Aorta (tissue), 5 donors: ENCODE results near the gene HOXA2. TPM values are rescaled to one million over a fixed set of nuclear protein-coding genes. Genes with fewer than 3 reads are reported as not detected.

Experiments used
- ATAC-seq: fragments of 200-7000 bp; cut with Tn5 transposase; one replicate; pipeline ENCODE4 v1.9.1; 2022; ENCODE audit warnings: moderate library complexity; ENCODE audit not compliant: low FRiP score
- DNase-seq, 2 donors: peaks; one replicate each; pipeline ENCODE4 v3.0.0-alpha.2; 2020
- H3K27ac ChIP-seq, 2 donors: one replicate each; pipeline ENCODE4 v1.5.1; 2013; ENCODE audit warnings: low read length in 2 of 2, mild to moderate bottlenecking in 2 of 2, moderate library complexity in 2 of 2, control low read depth in 1 of 2, inconsistent platforms in 1 of 2, low read depth in 1 of 2
- H3K27me3 ChIP-seq, 2 donors: one replicate each; pipeline ENCODE4 v1.6.1; 2013; ENCODE audit warnings: control low read depth in 1 of 2, low read length in 1 of 2, mild to moderate bottlenecking in 1 of 2, moderate library complexity in 1 of 2; ENCODE audit not compliant: insufficient read depth in 2 of 2, control insufficient read depth in 1 of 2
- H3K36me3 ChIP-seq, 2 donors: one replicate each; pipeline ENCODE4 v1.6.1; 2013; ENCODE audit warnings: control low read depth in 1 of 2, low read length in 1 of 2, mild to moderate bottlenecking in 1 of 2; ENCODE audit not compliant: insufficient read depth in 2 of 2, control insufficient read depth in 1 of 2
- H3K4me1 ChIP-seq, 2 donors: one replicate each; pipeline ENCODE4 v1.6.1; 2013; ENCODE audit warnings: low read length in 2 of 2, control low read depth in 1 of 2, mild to moderate bottlenecking in 1 of 2, moderate library complexity in 1 of 2; ENCODE audit not compliant: insufficient read depth in 2 of 2, control insufficient read depth in 1 of 2
- H3K4me3 ChIP-seq, 2 donors: one replicate each; pipeline ENCODE4 v1.5.1; 2013; ENCODE audit warnings: low read length in 2 of 2, control low read depth in 1 of 2, mild to moderate bottlenecking in 1 of 2
- H3K9me3 ChIP-seq: one replicate; pipeline ENCODE4 v1.6.1; 2013; ENCODE audit warnings: mild to moderate bottlenecking, low read length; ENCODE audit not compliant: control insufficient read depth
- WGBS, 2 donors: extraction: QIAGEN DNeasy Blood & Tissue Kit; methylation state at CpG; one replicate each; pipeline ENCODE4 v1.1.7; 2013; 5-methylcytosine and 5-hydroxymethylcytosine counted together
- intact Hi-C, 2 donors: fragments of 100-400 bp; cut with DNase I; formaldehyde crosslinking; loops; one replicate each; pipeline versions ENCODE4 v1.14.2 to v1.15.0; 2022
- polyA plus RNA-seq, 2 donors: library from polyadenylated mRNA; stranded (reverse); fragments of 200-250 nt; gene quantifications; one replicate each; pipeline ENCODE4 v1.2.3, GENCODE V29; 2013
- total RNA-seq, 2 donors: library from RNA; stranded (reverse); fragmentation: NEBNext Ultra II Directional; extraction: Animal tissue kit (Norgen Biotek cat#: 25700); gene quantifications; one replicate each; pipeline ENCODE4 v1.2.1, GENCODE V29; 2021
- donor health status: healthy with polysubstance abuse.
- donor health status: Bipolar disorder and iron deficiency.
- donor health status: DM: no; HTN: no; CAD: no.
- donor health status: DM: no; HTN: no; CAD: no.
- donor health status: DM: yes; HTN: yes; CAD: no.

Gene HOXA2
- total and polyA plus RNA-seq, 4 donors: 1.6 to 4.7 (median 2.9) TPM

DNA sequence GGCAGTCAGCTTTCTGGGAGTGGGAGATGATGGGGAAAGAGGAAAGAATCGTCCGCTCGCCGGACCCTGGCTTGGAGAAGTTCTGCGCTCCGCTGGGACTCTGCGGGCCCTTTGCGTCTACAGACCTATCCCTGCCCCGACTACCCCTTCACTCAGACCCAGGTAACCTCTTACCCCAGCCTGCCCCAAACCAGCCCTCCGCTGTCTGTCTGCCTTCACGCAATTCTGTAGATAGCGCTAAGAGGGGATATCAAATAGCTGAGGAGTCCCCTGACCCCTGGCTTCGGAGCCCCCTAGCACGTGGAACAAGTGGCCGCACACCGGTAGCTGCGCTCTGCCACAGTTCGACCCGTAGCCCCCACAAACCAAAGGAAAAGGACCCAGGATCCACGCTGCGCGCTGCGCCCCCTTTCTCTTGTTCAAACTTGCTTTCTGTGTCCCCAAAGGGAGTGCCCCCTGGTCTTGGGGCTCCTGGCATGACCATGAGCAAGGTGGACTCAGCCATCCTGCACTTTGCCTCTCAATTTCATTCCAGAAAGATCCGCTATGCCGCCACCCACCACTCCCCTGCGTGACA lies 21.1 kb upstream of the HOXA2 start:
- 72 to 84% methylated on average over 26 of the region's 26 CpGs for WGBS, 2 donors
- no peak for DNase-seq

DNA sequence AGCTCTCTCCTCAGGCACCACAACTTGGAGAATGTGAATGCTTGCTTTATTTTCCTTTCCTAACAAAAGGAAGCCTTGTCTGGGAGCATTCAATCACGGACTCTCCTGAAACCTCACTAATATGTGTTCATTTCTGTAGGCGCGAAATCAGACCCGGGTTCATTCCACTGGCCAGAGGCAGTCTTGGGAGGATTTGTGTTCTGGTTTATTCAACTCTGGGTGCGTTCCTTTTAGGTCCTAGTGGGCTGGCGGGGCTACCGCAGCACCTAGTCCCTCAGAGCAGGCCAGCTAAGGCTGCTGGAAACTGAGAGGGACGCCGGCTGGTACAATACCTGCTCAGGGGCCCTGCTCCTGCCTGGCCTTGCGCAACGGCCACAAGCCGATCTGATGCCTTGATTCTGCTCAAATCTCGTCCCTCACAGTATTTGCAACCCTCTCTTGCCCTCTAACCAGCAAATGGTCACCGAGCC lies 20.6 kb upstream of the HOXA2 start:
- no peaks in the 10 kb centered on the region for H3K27me3 ChIP-seq
- H3K4me1 ChIP-seq: no peaks in the 10 kb centered on the region
- H3K9me3 ChIP-seq: no peaks in the 10 kb centered on the region
- H3K27ac ChIP-seq: peak overlapping the region; percentile 43 to 91
- H3K36me3 ChIP-seq: no peaks in the 10 kb centered on the region
- DNase-seq: no peak
- 29 to 56% methylated on average over 14 of the region's 14 CpGs for WGBS, 2 donors
- H3K4me3 ChIP-seq: peak overlapping the region in 1 of 2 donors; percentile 30
- no peak for ATAC-seq
- intact Hi-C loops: no loop called here

More for the DNA sequence above, 21.1 kb upstream of the HOXA2 start:
- Histone ChIP-seq H3K27ac (peak overlapping the region; percentile 43 to 91), H3K27me3 (no peaks in the 10 kb centered on the region), H3K9me3 (no peaks in the 10 kb centered on the region), H3K36me3 (no peaks in the 10 kb centered on the region), H3K4me1 (no peaks in the 10 kb centered on the region), H3K4me3 (no peak overlapping the region)
- peak; percentile 2 for ATAC-seq
- intact Hi-C loops: no loop called here

DNA sequence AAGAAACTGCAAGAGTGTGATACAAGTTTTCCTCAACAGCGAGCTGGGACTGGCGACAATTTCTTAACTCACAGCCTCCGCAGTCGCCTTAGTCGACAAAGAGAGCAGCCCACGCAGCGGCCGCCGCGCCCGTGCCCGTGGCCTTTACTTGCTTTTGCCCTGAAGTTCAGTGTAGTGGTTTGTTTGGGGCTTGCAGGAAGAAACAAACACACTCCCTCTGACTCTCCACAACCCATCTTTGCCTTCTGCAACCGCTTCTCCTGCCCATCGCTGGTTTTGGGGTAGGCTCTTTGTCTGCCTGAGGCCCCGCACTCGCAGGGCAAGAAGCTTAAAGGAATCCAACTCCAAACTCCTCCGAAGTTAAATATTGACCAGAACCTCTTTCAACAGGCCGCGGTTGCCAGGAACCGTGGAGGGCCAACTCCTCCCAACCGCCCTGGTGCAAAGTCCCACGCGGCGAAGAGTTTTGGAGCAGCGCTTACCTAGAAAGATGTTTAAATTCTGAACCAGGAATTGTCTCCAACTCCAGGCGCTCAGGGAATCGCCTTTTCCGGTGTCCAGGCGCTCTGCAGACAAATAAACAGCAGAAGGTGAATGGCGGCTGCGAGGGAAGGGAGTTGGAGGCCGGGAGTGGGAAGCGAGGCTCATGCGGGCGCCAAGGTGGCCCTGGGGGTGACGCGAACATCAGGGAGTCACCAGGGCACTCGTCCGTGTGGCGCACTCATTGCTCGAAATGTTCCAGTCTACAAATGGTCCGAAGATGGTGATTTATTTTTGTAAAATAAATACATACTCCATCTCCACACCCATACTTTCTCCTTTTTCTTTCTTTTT lies 19.8 kb upstream of the HOXA2 start:
- peak overlapping the region; percentile 28 to 30 for H3K4me3 ChIP-seq
- intact Hi-C loops: no loop called here
- peak overlapping the region; percentile 28 to 91 for H3K27ac ChIP-seq
- H3K36me3 ChIP-seq: no peaks in the 10 kb centered on the region
- no peaks in the 10 kb centered on the region for H3K9me3 ChIP-seq
- H3K4me1 ChIP-seq: no peaks in the 10 kb centered on the region
- ATAC-seq (no peak), DNase-seq (peak in 1 of 2 donors; percentile 56)
- no peaks in the 10 kb centered on the region for H3K27me3 ChIP-seq
- 15 to 50% methylated on average over 42 of the region's 42 CpGs for WGBS, 2 donors

DNA sequence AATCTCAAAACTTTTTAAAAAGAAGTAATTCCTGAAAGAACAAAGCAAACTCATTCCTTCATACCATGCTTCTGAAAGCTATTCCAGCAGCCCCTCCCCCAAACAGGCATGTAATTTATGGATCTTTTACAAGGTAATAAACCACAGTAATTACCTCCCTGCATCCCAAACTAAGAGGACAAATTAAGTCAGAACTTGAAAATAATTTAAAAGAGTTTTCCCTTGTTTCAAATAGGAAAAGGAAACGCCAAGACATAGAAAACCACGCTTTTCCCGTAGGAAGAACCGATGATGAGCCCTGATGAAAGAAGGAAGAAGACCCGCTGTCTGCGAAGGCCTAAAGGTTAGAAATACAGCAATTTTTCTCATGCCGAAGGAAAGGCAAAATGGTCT lies 19.2 kb upstream of the HOXA2 start:
- Histone ChIP-seq H3K27ac (peak overlapping the region; percentile 28 to 91), H3K4me3 (peak overlapping the region; percentile 28 to 30), H3K27me3 (no peaks in the 10 kb centered on the region), H3K9me3 (no peaks in the 10 kb centered on the region), H3K36me3 (no peaks in the 10 kb centered on the region), H3K4me1 (no peaks in the 10 kb centered on the region)
- DNase-seq (no peak), ATAC-seq (no peak)
- intact Hi-C loops: no loop called here
- 33 to 57% methylated on average over 7 of the region's 7 CpGs for WGBS, 2 donors

DNA sequence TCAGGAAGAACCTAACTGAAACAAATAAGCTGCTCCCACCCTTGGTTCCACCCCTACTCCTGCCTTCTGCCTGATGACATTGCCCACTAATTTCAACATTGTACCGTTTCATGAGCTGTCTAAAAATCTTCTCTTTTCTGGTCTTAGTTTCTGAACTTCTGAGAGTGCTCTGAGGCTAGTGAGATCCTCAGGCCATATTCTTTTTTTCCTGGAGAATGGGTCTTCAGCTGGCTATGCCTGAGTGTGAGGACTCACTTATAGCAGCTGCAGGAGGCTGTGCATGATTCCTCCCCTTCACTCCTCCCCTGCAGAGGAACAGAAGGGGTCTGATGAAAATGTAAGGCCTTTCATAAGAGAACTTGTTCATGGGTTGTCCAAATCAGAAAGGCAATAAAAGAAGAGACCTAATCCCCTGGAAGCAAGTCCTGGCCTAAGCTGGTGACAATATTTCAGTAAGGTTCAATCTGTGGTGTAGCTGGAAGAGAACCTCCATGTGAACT lies 17.0 kb upstream of the HOXA2 start:
- Histone ChIP-seq H3K9me3 (no peaks in the 10 kb centered on the region), H3K36me3 (no peaks in the 10 kb centered on the region), H3K4me1 (no peaks in the 10 kb centered on the region), H3K27me3 (no peaks in the 10 kb centered on the region), H3K27ac (peak overlapping the region in 1 of 2 donors; percentile 78), H3K4me3 (no peak overlapping the region)
- intact Hi-C loops: no loop called here
- no peak for DNase-seq
- no peak for ATAC-seq
- WGBS, 2 donors: 38 to 59% methylated on average over 1 of the region's 1 CpG

DNA sequence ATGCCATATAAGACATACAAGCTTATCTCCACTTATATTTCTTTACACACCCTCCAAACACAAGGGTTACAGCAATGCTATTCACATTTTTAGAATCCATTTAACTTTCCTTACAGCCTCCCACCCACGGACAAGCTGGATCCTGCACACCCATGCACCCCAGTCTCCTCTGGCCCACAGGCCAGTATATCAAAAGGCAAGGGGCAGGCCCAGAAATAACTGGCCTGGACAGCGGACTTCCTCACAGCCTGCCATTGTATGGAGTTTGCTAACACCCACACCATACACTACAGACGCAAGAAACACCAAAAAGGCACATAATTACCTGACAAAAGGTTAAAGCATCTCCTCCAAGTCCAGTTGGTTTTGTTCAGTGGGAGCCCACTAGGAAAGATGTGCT lies 16.1 kb upstream of the HOXA2 start:
- Histone ChIP-seq H3K4me3 (peak overlapping the region; percentile 53 to 64), H3K27ac (peak overlapping the region in 1 of 2 donors; percentile 1), H3K36me3 (no peaks in the 10 kb centered on the region), H3K9me3 (no peaks in the 10 kb centered on the region), H3K4me1 (no peaks in the 10 kb centered on the region), H3K27me3 (no peaks in the 10 kb centered on the region)
- 29 to 33% methylated on average over 3 of the region's 3 CpGs for WGBS, 2 donors
- ATAC-seq: no peak
- intact Hi-C loops: no loop called here
- DNase-seq: no peak

DNA sequence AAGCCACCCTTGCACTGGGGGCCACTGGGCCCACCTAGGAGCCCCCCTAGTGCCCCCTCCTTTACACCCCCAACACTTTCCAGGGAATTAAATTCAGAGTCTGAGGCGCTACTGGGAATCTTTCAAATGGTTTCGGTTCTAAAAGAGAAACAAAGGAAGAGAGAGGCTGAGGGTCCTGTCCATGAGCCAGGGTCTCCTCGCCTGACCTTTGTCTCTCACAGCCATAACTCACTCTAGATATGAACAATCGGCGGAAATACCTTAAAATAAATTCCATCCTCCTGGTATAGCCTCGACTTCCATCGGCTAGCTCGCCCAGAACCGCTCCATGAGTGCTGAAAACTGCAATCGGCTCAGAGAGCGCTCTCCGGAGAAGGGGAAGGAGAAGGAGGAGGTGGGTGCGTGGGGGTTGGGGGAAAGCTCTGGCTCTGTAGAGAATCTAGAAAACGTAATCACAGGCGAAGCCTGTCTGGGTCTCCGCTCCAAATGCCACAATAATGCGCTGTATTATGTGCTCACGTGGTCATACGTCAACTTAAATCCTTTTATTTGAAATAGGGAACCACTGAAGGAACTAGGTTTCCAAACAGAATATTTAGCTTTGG lies 15.5 kb upstream of the HOXA2 start:
- peak overlapping the region; percentile 53 to 64 for H3K4me3 ChIP-seq
- WGBS, 2 donors: 1 to 8% methylated on average over 19 of the region's 19 CpGs

DNA sequence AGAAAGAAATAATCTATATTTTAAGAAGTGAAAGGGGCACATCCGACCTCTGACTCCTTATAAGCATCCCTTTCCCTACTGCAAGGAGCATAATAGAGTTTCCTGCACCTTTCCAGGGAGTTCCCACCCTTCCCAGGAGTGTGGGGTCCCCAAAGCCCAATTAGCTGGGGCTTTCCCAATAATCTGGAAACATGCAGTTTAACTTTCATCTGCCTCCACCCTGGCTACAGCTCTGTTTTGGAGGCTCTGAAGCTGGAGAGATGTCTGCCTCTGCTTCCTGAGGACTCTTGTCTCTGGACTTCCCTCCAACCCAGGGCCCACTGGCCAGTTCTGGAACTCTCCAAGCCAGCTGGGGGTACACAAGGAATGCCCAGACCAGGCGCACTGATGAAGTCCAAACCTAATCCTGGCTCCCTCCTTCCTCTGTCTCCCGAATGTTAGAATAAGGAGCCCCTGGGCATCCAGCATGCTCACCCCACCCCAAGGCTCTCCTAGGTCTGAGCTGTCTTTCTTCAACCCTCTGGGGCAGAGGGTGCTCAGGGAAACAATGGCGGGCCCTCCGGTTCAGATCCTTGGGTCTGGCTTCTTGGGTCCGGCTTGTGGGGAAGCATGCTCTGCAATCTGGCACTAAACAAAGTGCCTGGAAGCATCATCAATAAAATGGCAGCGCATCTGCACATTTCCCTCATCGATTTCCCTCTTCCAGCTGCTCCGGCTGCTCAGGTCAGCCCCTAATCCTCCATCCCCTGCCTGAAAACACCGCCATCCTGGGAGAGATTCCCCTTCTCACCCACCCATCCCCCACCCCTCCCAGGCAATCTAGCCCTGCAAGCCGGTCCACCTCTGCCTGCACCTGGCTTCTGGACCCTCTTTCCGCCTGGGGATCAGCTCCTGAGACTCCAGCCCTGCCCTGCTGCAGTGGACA lies 14.7 kb upstream of the HOXA2 start:
- Histone ChIP-seq H3K27ac (peak overlapping the region; percentile 70 to 72), H3K9me3 (no peaks in the 10 kb centered on the region), H3K4me1 (no peaks in the 10 kb centered on the region), H3K36me3 (no peaks in the 10 kb centered on the region), H3K27me3 (no peaks in the 10 kb centered on the region), H3K4me3 (peak overlapping the region; percentile 53 to 64)
- no peak for DNase-seq
- WGBS, 2 donors: 7 to 10% methylated on average over 12 of the region's 12 CpGs
- intact Hi-C loops: loop anchor here in 1 of 2 donors (2.0 kb wide), 1 partner anchor 20 kb away; no protein-coding TSS in a partner anchor
- no peak for ATAC-seq

More for the DNA sequence above, 15.5 kb upstream of the HOXA2 start:
- no peaks in the 10 kb centered on the region for H3K36me3 ChIP-seq
- peak overlapping the region; percentile 11 to 70 for H3K27ac ChIP-seq
- no peaks in the 10 kb centered on the region for H3K27me3 ChIP-seq
- intact Hi-C loops: loop anchor here in 1 of 2 donors (2.0 kb wide), 1 partner anchor 21 kb away; no protein-coding TSS in a partner anchor
- ATAC-seq: no peak
- DNase-seq: peak in 1 of 2 donors; percentile 51
- no peaks in the 10 kb centered on the region for H3K9me3 ChIP-seq
- no peaks in the 10 kb centered on the region for H3K4me1 ChIP-seq
